Mesenchymal stem cell (in vitro differentiated cells and primary cell): ENCODE measurements around the gene INO80C.

ENCODE experiments used
- DNase-seq: peaks from one replicate; pipeline ENCODE4 v3.0.0-alpha.2; 2013
- H2AFZ ChIP-seq: one replicate; pipeline ENCODE4 v1.6.1; 2013; ENCODE audit warnings: low read depth, mild to moderate bottlenecking, control low read depth, inconsistent platforms, low read length, moderate library complexity
- H2AK5ac ChIP-seq: 2 replicates; pipeline ENCODE4 v1.6.1; 2013; ENCODE audit warnings: low read length, moderate library complexity, mild to moderate bottlenecking, inconsistent platforms; ENCODE audit not compliant: severe bottlenecking
- H2BK120ac ChIP-seq: one replicate; pipeline ENCODE4 v1.6.1; 2013; ENCODE audit warnings: low read depth, mild to moderate bottlenecking, inconsistent platforms, low read length, moderate library complexity
- H2BK12ac ChIP-seq, 2 experiments: one replicate each; pipeline ENCODE4 v1.6.1; 2013; ENCODE audit warnings: inconsistent platforms in 2 of 2, low read length in 2 of 2, mild to moderate bottlenecking in 2 of 2, moderate library complexity in 2 of 2, control low read depth in 1 of 2
- H2BK15ac ChIP-seq: one replicate; pipeline ENCODE4 v1.6.1; 2013; ENCODE audit warnings: mild to moderate bottlenecking, low read depth, inconsistent platforms; ENCODE audit not compliant: poor library complexity, severe bottlenecking
- H2BK5ac ChIP-seq: 2 replicates; pipeline ENCODE4 v1.6.1; 2013; ENCODE audit warnings: low read depth, mild to moderate bottlenecking, low read length, control low read depth, inconsistent platforms; ENCODE audit not compliant: poor library complexity, severe bottlenecking
- H3K14ac ChIP-seq, 2 experiments: one replicate each; pipeline ENCODE4 v1.6.1; 2013; ENCODE audit warnings: inconsistent platforms in 2 of 2, low read length in 2 of 2, control low read depth in 1 of 2, mild to moderate bottlenecking in 1 of 2, moderate library complexity in 1 of 2
- H3K18ac ChIP-seq, 2 experiments: one replicate each; pipeline ENCODE4 v1.6.1; 2013; ENCODE audit warnings: inconsistent platforms in 2 of 2, low read length in 2 of 2, control low read depth in 1 of 2, low read depth in 1 of 2, mild to moderate bottlenecking in 1 of 2
- H3K23ac ChIP-seq, 2 experiments: one replicate each; pipeline ENCODE4 v1.6.1; 2013; ENCODE audit warnings: inconsistent platforms in 2 of 2, low read length in 2 of 2, mild to moderate bottlenecking in 2 of 2, moderate library complexity in 2 of 2, control low read depth in 1 of 2
- H3K27ac ChIP-seq: 2 replicates; pipeline ENCODE4 v1.5.1; 2013; ENCODE audit warnings: mild to moderate bottlenecking, moderate library complexity, low read length, control low read depth, inconsistent platforms; ENCODE audit not compliant: poor library complexity, severe bottlenecking
- H3K27me3 ChIP-seq, 2 experiments: 2 replicates each; pipeline versions ENCODE4 v1.6.1 to v1.7.0; 2013; ENCODE audit warnings: low read length in 2 of 2, mild to moderate bottlenecking in 2 of 2, moderate library complexity in 2 of 2, control low read depth in 1 of 2, inconsistent platforms in 1 of 2; ENCODE audit not compliant: control insufficient read depth in 1 of 2, insufficient read depth in 1 of 2
- H3K36me3 ChIP-seq, 2 experiments: 2 replicates each; pipeline versions ENCODE4 v1.6.1 to v1.7.0; 2013; ENCODE audit warnings: low read length in 2 of 2, control low read depth in 1 of 2, inconsistent platforms in 1 of 2, low read depth in 1 of 2, mild to moderate bottlenecking in 1 of 2; ENCODE audit not compliant: insufficient read depth in 2 of 2, control insufficient read depth in 1 of 2
- H3K4ac ChIP-seq, 2 experiments: one replicate each; pipeline ENCODE4 v1.6.1; 2013; ENCODE audit warnings: inconsistent platforms in 2 of 2, low read length in 2 of 2, mild to moderate bottlenecking in 2 of 2, moderate library complexity in 2 of 2, control low read depth in 1 of 2, low read depth in 1 of 2
- H3K4me1 ChIP-seq: 2 replicates; pipeline ENCODE4 v1.6.1; 2013; ENCODE audit warnings: low read depth, low read length, control low read depth; ENCODE audit not compliant: control insufficient read depth, insufficient read depth
- H3K4me2 ChIP-seq: 2 replicates; pipeline ENCODE4 v1.6.1; 2013; ENCODE audit warnings: low read length, mild to moderate bottlenecking, inconsistent platforms; ENCODE audit not compliant: poor library complexity, severe bottlenecking
- H3K4me3 ChIP-seq, 2 experiments: 2 replicates each; pipeline versions ENCODE4 v1.5.1 to v1.7.0; 2013; ENCODE audit warnings: low read length in 2 of 2, mild to moderate bottlenecking in 2 of 2, control low read depth in 1 of 2, low read depth in 1 of 2; ENCODE audit not compliant: insufficient read depth in 1 of 2
- H3K79me1 ChIP-seq: replicated peaks from 2 replicates; pipeline ENCODE4 v1.6.1; 2013; ENCODE audit warnings: mild to moderate bottlenecking, control low read depth, low read length, inconsistent platforms; ENCODE audit not compliant: poor library complexity, severe bottlenecking
- H3K9ac ChIP-seq: 2 replicates; pipeline ENCODE4 v1.7.0; 2013; ENCODE audit warnings: mild to moderate bottlenecking, low read length, moderate library complexity
- H3K9me3 ChIP-seq: 2 replicates; pipeline ENCODE4 v1.7.0; 2013; ENCODE audit warnings: mild to moderate bottlenecking, low read length; ENCODE audit not compliant: control insufficient read depth
- H4K8ac ChIP-seq: one replicate; pipeline ENCODE4 v1.6.1; 2013; ENCODE audit warnings: inconsistent platforms, mild to moderate bottlenecking, low read length, moderate library complexity
- H4K91ac ChIP-seq: one replicate; pipeline ENCODE4 v1.6.1; 2013; ENCODE audit warnings: mild to moderate bottlenecking, low read length, inconsistent platforms
- WGBS: methylation state at CpG from one replicate; pipeline ENCODE4 v1.1.7; 2013; ENCODE audit warnings: mixed read lengths; 5-methylcytosine and 5-hydroxymethylcytosine counted together

The INO80C gene

DNA sequence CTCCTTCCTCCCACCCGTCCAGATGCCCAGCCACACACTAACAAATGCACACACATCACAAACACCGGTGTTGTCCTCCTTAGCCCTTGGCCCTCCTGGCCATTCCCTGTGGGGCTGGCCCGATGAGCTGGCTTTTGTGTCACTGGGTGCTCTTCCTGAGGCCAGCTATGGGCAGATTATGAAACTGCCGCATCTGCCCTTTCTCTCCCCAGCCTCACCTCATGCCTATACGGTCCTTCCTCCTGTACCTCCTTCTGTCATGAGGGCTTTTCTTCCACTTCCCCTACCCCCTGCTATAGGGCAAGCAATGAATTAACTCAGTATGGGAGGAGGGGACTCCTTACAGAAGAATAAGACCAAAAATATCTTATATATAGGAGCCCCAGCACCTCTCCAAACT is 10.3 kb upstream of the INO80C start:
- peak overlapping the region in 1 of 2 experiments; percentile 37 for H2BK12ac ChIP-seq
- no peak overlapping the region for H4K8ac ChIP-seq
- H3K23ac ChIP-seq, result no peak overlapping the region
- peaks cover 0 to 3% of the 10 kb centered on the region in 2 experiments for H3K27me3 ChIP-seq
- H3K79me1 ChIP-seq, result peaks cover 3% of the 10 kb centered on the region
- peaks cover 12% of the 10 kb centered on the region for H3K4me1 ChIP-seq
- no peak overlapping the region for H3K18ac ChIP-seq
- H3K14ac ChIP-seq, result no peak overlapping the region
- H2BK15ac ChIP-seq, result no peak overlapping the region
- H3K4me3 ChIP-seq, result no peak overlapping the region
- DNase-seq, result no peak
- H2BK120ac ChIP-seq, result no peak overlapping the region
- H2BK5ac ChIP-seq, result no peak overlapping the region
- H2AFZ ChIP-seq, result no peak overlapping the region
- no peak overlapping the region for H3K9ac ChIP-seq
- H3K27ac ChIP-seq, result no peak overlapping the region
- WGBS, result 99% methylated on average over 4 of the region's 5 CpGs
- H4K91ac ChIP-seq, result no peak overlapping the region
- no peak overlapping the region for H3K4me2 ChIP-seq
- no peak overlapping the region for H3K4ac ChIP-seq
- no peaks in the 10 kb centered on the region for H3K9me3 ChIP-seq
- no peak overlapping the region for H2AK5ac ChIP-seq
- H3K36me3 ChIP-seq, result no peaks in the 10 kb centered on the region

DNA sequence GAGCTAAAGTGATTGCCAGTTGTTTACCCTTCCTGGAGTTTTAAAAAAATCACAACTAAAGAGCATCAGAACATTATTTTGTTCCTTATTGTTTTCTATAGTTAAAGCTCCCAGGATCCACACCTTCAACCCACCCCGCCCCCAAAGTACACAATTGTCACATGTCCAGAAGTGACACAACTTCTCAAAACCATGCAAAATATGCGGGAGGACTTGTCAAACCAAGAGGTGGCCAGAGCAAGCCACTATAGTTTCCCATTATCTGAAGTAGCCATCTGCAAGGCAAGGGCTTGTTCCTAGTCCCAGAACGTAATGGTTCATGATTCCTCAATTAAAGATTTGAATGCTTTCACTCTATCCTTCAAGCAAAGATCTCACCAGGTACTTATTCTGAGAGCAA is 9.9 kb upstream of the INO80C start:
- Histone ChIP-seq H3K27me3 (peaks cover 0 to 3% of the 10 kb centered on the region in 2 experiments), H3K9ac (no peak overlapping the region), H3K4ac (no peak overlapping the region), H3K4me2 (no peak overlapping the region), H4K8ac (no peak overlapping the region), H3K4me3 (no peak overlapping the region), H3K4me1 (peaks cover 9% of the 10 kb centered on the region), H3K36me3 (no peaks in the 10 kb centered on the region), H2AK5ac (no peak overlapping the region), H4K91ac (no peak overlapping the region), H3K27ac (no peak overlapping the region), H2BK15ac (no peak overlapping the region), H2AFZ (no peak overlapping the region), H2BK12ac (no peak overlapping the region), H3K18ac (no peak overlapping the region), H3K79me1 (peaks cover 3% of the 10 kb centered on the region), H3K9me3 (no peaks in the 10 kb centered on the region), H3K23ac (no peak overlapping the region), H2BK5ac (no peak overlapping the region), H2BK120ac (no peak overlapping the region), H3K14ac (no peak overlapping the region)
- DNase-seq, result no peak
- WGBS, result 96% methylated on average over 3 of the region's 3 CpGs

DNA sequence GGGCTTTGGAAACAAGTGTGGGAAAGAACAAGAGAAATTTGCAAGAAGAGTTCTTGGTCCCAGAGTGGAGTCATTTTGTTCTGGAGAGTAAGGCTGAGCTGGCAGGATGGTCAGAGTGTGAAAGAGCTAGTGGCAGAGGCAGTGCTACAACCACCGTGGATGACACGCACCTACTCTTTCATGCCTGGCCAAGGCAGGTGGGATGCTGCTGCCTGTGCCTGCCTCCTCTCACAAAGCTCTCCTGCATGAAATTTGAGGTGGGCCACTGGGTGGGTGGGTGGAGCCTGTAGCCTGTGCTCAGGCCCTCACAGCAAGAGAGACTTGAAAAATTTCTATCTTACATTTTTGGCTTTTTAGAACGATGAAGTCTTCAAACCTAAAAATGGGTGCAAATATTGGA is 9.4 kb upstream of the INO80C start:
- WGBS, result 93% methylated on average over 3 of the region's 3 CpGs
- no peak overlapping the region for H3K4ac ChIP-seq

DNA sequence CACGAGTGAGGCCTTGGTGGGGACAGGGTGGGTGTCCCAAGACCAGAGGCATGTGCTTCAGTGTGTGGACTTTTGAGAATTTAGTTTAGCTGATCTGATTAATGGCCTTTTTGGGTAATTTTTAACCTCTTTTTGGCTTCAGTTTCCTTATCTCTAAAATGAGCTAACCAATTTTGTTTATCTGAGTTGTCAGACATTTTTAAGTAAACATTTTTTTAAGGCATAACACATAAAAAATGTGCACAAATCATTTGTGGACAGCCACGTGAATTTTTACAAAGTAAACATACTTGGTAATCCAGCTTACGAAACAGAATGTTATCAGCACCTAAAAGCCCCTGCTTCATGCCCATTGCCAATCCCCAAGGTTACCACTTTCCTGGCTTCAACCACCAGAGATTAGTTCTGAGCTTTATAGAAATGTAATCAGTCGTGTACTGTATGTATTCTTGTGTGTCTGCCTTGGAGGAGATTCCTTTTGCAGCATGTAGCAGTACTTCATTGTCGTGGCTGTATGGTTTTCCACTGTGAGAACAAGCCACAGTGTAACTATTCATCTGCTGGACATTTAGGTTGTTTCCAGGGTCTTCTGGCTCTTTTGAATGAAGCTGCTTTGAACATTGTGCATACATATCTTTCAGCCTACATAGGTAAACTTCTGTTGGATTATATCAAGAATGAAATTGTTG is 8.4 kb upstream of the INO80C start:
- Histone ChIP-seq H2BK15ac (no peak overlapping the region), H3K27me3 (peaks cover 0 to 3% of the 10 kb centered on the region in 2 experiments), H3K9ac (no peak overlapping the region), H3K36me3 (no peaks in the 10 kb centered on the region), H2BK12ac (no peak overlapping the region), H3K4ac (no peak overlapping the region), H4K8ac (no peak overlapping the region), H3K27ac (no peak overlapping the region), H4K91ac (no peak overlapping the region), H3K23ac (no peak overlapping the region), H2BK120ac (no peak overlapping the region), H3K18ac (no peak overlapping the region), H3K4me1 (peaks cover 5% of the 10 kb centered on the region), H2AFZ (no peak overlapping the region), H3K14ac (no peak overlapping the region), H2BK5ac (no peak overlapping the region), H3K79me1 (peaks cover 2% of the 10 kb centered on the region), H3K4me2 (no peak overlapping the region), H2AK5ac (peak overlapping the region; percentile 50), H3K9me3 (no peaks in the 10 kb centered on the region), H3K4me3 (no peak overlapping the region)
- WGBS, result 41% methylated on average over 5 of the region's 5 CpGs
- peak; percentile 23 for DNase-seq

More for the DNA sequence above, 9.4 kb upstream of the INO80C start:
- DNase-seq, result no peak
- Histone ChIP-seq H2AFZ (no peak overlapping the region), H2BK5ac (no peak overlapping the region), H3K9ac (no peak overlapping the region), H3K4me2 (no peak overlapping the region), H2BK12ac (peak overlapping the region in 1 of 2 experiments; percentile 95), H3K18ac (no peak overlapping the region), H4K91ac (no peak overlapping the region), H3K27ac (no peak overlapping the region), H3K9me3 (no peaks in the 10 kb centered on the region), H3K14ac (no peak overlapping the region), H3K27me3 (peaks cover 0 to 3% of the 10 kb centered on the region in 2 experiments), H3K36me3 (no peaks in the 10 kb centered on the region), H2BK15ac (no peak overlapping the region), H2AK5ac (peak overlapping the region; percentile 60), H3K4me1 (peaks cover 8% of the 10 kb centered on the region), H3K79me1 (peaks cover 3% of the 10 kb centered on the region), H3K23ac (no peak overlapping the region), H2BK120ac (no peak overlapping the region), H3K4me3 (no peak overlapping the region), H4K8ac (no peak overlapping the region)
